ENCODE results near the gene PCDHB11. TPM values are rescaled to one million over a fixed set of nuclear protein-coding genes. Genes with fewer than 3 reads are reported as not detected.
"Not testable (repeated sequence)": the region's sequence is repeated elsewhere in the genome, so short reads cannot be mapped to it uniquely, and the experiment has no call there.

The PCDHB11 gene
- total RNA-seq, result 1 to 10 TPM; 2.0 to 3.4 (median 2.5) TPM

GRCh38 chr5:141199359-141200235 lies at the start of gene PCDHB11:
TSS of gene PCDHB11 (plus strand) at chr5:141199627. CDS start at chr5:141199775, 148 bp downstream.
- no peaks in the 10 kb centered on the region for H3K27me3 ChIP-seq
- 27 to 51% methylated on average over 21 of the region's 21 CpGs for WGBS, 2 donors
- no peaks in the 10 kb centered on the region for H3K4me1 ChIP-seq
- no peaks in the 10 kb centered on the region for H3K9me3 ChIP-seq
- intact Hi-C loops (cut with DNase I), result no loop called here
- no peak within 1 kb of the TSS for H3K27ac ChIP-seq
- no peak within 1 kb of the TSS for H3K4me3 ChIP-seq (replicated peaks in 1 of 3)
- no peak for TF ChIP-seq POLR2A (IDR thresholded peaks at IDR 0.05)
- peak in 1 of 6 experiments; percentile 7 for TF ChIP-seq CTCF (IDR thresholded peaks at IDR 0.05)
- no peaks in the 10 kb centered on the region for H3K36me3 ChIP-seq
- no peak for DNase-seq

GRCh38 chr5:141149812-141150211 lies 49.6 kb upstream of the PCDHB11 start, which contains the start of gene PCDHB6:
TSS of gene PCDHB6 (plus strand) at chr5:141150057. CDS start at chr5:141150258, 201 bp downstream.
- Histone ChIP-seq H3K9me3 (no peaks in the 10 kb centered on the region), H3K36me3 (no peaks in the 10 kb centered on the region), H3K4me3 (replicated peaks in 1 of 3) (no peak within 1 kb of the TSS), H3K27ac (no peak within 1 kb of the TSS), H3K27me3 (no peaks in the 10 kb centered on the region), H3K4me1 (no peaks in the 10 kb centered on the region)
- TF ChIP-seq CTCF (IDR thresholded peaks at IDR 0.05) (peak in 1 of 6 experiments; percentile 7), POLR2A (IDR thresholded peaks at IDR 0.05) (no peak)
- 8 to 30% methylated on average over 18 of the region's 18 CpGs for WGBS, 2 donors
- no peak for DNase-seq
- intact Hi-C loops (cut with DNase I), result no loop called here

- H3K27ac ChIP-seq, result no peak overlapping the region
- H3K27me3 ChIP-seq, result no peaks in the 10 kb centered on the region
- no peaks in the 10 kb centered on the region for H3K9me3 ChIP-seq
- TF ChIP-seq CTCF (IDR thresholded peaks at IDR 0.05), result no peak
- no peak for TF ChIP-seq POLR2A (IDR thresholded peaks at IDR 0.05)
- H3K4me3 ChIP-seq (replicated peaks in 1 of 3), result no peak overlapping the region
- 34 to 61% methylated on average over 19 to 33 of the region's 33 CpGs for WGBS, 2 donors
- no peaks in the 10 kb centered on the region for H3K36me3 ChIP-seq
- no peaks in the 10 kb centered on the region for H3K4me1 ChIP-seq
- no peak for DNase-seq
- intact Hi-C loops (cut with DNase I), result no loop called here
Measured at GRCh38 chr5:141150224-141150992, 49.0 kb upstream of the PCDHB11 start.

GRCh38 chr5:141150993-141151325 lies 48.5 kb upstream of the PCDHB11 start:
- Histone ChIP-seq H3K27me3 (no peaks in the 10 kb centered on the region), H3K27ac (no peak overlapping the region), H3K4me3 (replicated peaks in 1 of 3) (no peak overlapping the region), H3K4me1 (no peaks in the 10 kb centered on the region), H3K9me3 (no peaks in the 10 kb centered on the region), H3K36me3 (no peaks in the 10 kb centered on the region)
- 24 to 74% methylated on average over 13 of the region's 13 CpGs for WGBS, 2 donors
- no peak for DNase-seq
- intact Hi-C loops (cut with DNase I), result no loop called here
- no peak for TF ChIP-seq POLR2A (IDR thresholded peaks at IDR 0.05)
- TF ChIP-seq CTCF (IDR thresholded peaks at IDR 0.05), result no peak

- H3K36me3 ChIP-seq; H3K4me3 ChIP-seq (replicated peaks in 1 of 3); intact Hi-C loops (cut with DNase I); H3K27me3 ChIP-seq; H3K4me1 ChIP-seq; DNase-seq; H3K9me3 ChIP-seq; H3K27ac ChIP-seq: not testable (repeated sequence)
- WGBS, 2 donors, result 15 to 59% methylated on average over 6 to 19 of the region's 41 CpGs
Measured at GRCh38 chr5:141151632-141152031, 47.8 kb upstream of the PCDHB11 start.

GRCh38 chr5:141152096-141152495 lies 47.3 kb upstream of the PCDHB11 start:
- H3K4me3 ChIP-seq (replicated peaks in 1 of 3); H3K9me3 ChIP-seq; H3K4me1 ChIP-seq; H3K27ac ChIP-seq; H3K27me3 ChIP-seq; H3K36me3 ChIP-seq; DNase-seq; intact Hi-C loops (cut with DNase I): not testable (repeated sequence)
- 26 to 59% methylated on average over 20 to 23 of the region's 36 CpGs for WGBS, 2 donors

All from thyroid gland (tissue), 4 donors.